Measurements from ENCODE around the gene TTBK2.

TTBK2 gene

DNA sequence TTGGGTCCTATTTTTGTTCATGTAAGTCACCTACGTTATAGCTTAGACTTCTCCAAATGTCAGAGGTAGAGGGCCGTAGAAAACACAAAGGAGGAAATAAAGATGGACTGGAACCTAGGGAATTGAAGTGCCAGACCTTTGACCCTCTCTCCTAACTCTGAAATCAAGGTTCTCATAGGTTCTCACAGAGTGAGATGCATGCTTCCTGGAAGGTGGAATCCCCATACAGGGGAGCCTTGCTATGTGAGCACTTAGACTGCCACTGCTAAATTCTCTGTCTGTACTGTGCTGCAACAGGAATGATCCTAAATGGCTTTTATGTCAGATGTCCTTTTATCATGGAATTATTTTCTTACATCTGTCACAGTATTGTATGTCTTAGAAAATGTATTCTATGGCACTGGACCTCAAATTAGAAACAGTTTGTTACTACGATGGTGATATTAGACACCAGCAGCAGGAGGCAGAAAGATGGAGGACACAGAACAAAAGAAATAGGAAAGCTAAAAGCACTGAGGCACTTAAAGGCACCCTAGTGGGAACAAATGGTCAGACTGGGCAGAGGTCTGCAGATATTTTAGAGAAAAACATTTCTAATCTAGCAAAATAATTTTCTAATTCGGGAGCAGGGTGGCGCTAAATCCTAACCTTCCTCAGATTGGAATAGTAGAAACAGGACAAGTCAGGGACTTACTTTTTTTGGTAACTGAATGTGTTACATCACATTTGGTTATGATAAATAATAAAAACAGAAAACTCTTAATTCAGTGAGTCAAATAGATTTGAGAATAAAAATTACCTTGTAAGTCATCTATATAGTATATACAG, 123.4 kb downstream of the TTBK2 start:
- Histone ChIP-seq H2AFZ (ENCODE audit: low read length) (no peak overlapping the region), H3K27ac (ENCODE audit: low read length) (no peak overlapping the region), H3K27me3 (replicated peaks; ENCODE audit: insufficient read depth, low read length) (no peaks in the 10 kb centered on the region), H3K36me3 (replicated peaks; ENCODE audit: insufficient read depth, low read length) (no peaks in the 10 kb centered on the region), H3K9me2 (replicated peaks; ENCODE audit: insufficient read depth, low read length) (no peaks in the 10 kb centered on the region), H3K9ac (ENCODE audit: low read length) (no peak overlapping the region), H3K4me2 (ENCODE audit: low read depth, low read length) (no peak overlapping the region), H3K4me1 (ENCODE audit: low read length) (no peaks in the 10 kb centered on the region), H3F3A (ENCODE audit: insufficient read depth, low read length) (no peaks in the 10 kb centered on the region), H3K79me2 (ENCODE audit: low read length) (no peaks in the 10 kb centered on the region), H3K4me3 (ENCODE audit: low read length) (no peak overlapping the region), H4K20me1 (ENCODE audit: insufficient read depth, low read length) (no peaks in the 10 kb centered on the region), H3K9me3 (replicated peaks; ENCODE audit: insufficient read depth, low read length) (no peaks in the 10 kb centered on the region)
- no peak for DNase-seq
- no peak for TF ChIP-seq EZH2 (optimal IDR thresholded peaks at IDR 0.05; ENCODE audit: low read depth, low read length)
- TF ChIP-seq EZH2phosphoT487 (IDR thresholded peaks at IDR 0.05; ENCODE audit: low read length), result no peak
- TF ChIP-seq, protein P1, sequence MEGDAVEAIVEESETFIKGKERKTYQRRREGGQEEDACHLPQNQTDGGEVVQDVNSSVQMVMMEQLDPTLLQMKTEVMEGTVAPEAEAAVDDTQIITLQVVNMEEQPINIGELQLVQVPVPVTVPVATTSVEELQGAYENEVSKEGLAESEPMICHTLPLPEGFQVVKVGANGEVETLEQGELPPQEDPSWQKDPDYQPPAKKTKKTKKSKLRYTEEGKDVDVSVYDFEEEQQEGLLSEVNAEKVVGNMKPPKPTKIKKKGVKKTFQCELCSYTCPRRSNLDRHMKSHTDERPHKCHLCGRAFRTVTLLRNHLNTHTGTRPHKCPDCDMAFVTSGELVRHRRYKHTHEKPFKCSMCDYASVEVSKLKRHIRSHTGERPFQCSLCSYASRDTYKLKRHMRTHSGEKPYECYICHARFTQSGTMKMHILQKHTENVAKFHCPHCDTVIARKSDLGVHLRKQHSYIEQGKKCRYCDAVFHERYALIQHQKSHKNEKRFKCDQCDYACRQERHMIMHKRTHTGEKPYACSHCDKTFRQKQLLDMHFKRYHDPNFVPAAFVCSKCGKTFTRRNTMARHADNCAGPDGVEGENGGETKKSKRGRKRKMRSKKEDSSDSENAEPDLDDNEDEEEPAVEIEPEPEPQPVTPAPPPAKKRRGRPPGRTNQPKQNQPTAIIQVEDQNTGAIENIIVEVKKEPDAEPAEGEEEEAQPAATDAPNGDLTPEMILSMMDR (IDR thresholded peaks at IDR 0.05; ENCODE audit: low read length), result no peak

DNA sequence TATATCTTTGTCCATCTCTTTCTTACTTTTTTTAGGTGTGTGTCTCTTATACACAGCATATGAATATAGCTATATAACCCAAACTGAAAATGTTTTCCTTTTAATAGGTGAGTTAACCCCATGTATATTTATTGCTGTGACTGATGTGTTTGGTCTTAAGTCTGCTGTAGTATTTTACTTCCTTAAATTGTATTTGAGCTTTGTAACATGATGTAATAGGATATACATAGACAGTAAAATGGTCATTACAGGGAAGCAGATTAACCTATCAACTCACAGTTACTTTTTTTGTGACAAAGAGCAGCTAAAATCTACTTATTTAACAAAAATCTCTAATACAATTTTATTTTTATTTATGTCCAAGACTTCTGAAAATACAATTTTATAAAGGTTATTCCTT, 131.9 kb downstream of the TTBK2 start:
- no peak for DNase-seq
- H3K9me2 ChIP-seq (replicated peaks; ENCODE audit: insufficient read depth, low read length), result no peaks in the 10 kb centered on the region
- no peaks in the 10 kb centered on the region for H3K79me2 ChIP-seq (ENCODE audit: low read length)
- no peak overlapping the region for H3K4me2 ChIP-seq (ENCODE audit: low read depth, low read length)
- H2AFZ ChIP-seq (ENCODE audit: low read length), result no peak overlapping the region
- H3K9me3 ChIP-seq (replicated peaks; ENCODE audit: insufficient read depth, low read length), result no peaks in the 10 kb centered on the region
- H3K9ac ChIP-seq (ENCODE audit: low read length), result no peak overlapping the region
- TF ChIP-seq, protein P1 (IDR thresholded peaks at IDR 0.05; ENCODE audit: low read length), result no peak
- TF ChIP-seq EZH2phosphoT487 (IDR thresholded peaks at IDR 0.05; ENCODE audit: low read length) (no peak), EZH2 (optimal IDR thresholded peaks at IDR 0.05; ENCODE audit: low read depth, low read length) (no peak)
- no peak overlapping the region for H3K4me3 ChIP-seq (ENCODE audit: low read length)
- no peak overlapping the region for H3K27ac ChIP-seq (ENCODE audit: low read length)
- H4K20me1 ChIP-seq (ENCODE audit: insufficient read depth, low read length), result no peaks in the 10 kb centered on the region
- no peaks in the 10 kb centered on the region for H3K27me3 ChIP-seq (replicated peaks; ENCODE audit: insufficient read depth, low read length)
- no peaks in the 10 kb centered on the region for H3K4me1 ChIP-seq (ENCODE audit: low read length)
- no peaks in the 10 kb centered on the region for H3K36me3 ChIP-seq (replicated peaks; ENCODE audit: insufficient read depth, low read length)
- H3F3A ChIP-seq (ENCODE audit: insufficient read depth, low read length), result no peaks in the 10 kb centered on the region

DNA sequence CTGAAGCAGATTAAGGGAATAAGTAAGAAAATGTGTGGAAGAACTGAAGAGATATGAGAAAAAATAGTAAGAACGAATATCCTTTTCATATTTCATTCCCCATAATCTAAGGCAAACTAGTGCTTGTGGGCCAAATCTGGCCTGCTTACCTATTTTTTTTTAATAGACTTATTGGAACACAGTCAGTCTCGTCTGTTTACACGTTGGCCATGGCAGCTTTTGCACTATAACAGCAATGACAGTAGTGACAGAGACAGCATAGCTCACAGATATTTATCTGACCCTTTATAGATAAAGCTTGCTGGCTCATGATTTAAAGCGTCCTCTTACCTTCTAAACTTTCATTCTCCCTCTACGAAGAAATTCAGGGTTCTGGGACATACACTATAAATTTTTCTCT, 133.6 kb downstream of the TTBK2 start:
- H3K4me1 ChIP-seq (ENCODE audit: low read length), result no peaks in the 10 kb centered on the region
- no peaks in the 10 kb centered on the region for H4K20me1 ChIP-seq (ENCODE audit: insufficient read depth, low read length)
- no peaks in the 10 kb centered on the region for H3F3A ChIP-seq (ENCODE audit: insufficient read depth, low read length)
- H3K27me3 ChIP-seq (replicated peaks; ENCODE audit: insufficient read depth, low read length), result no peaks in the 10 kb centered on the region
- no peaks in the 10 kb centered on the region for H3K9me3 ChIP-seq (replicated peaks; ENCODE audit: insufficient read depth, low read length)
- H3K36me3 ChIP-seq (replicated peaks; ENCODE audit: insufficient read depth, low read length), result no peaks in the 10 kb centered on the region
- no peaks in the 10 kb centered on the region for H3K79me2 ChIP-seq (ENCODE audit: low read length)
- H3K27ac ChIP-seq (ENCODE audit: low read length), result no peak overlapping the region
- no peaks in the 10 kb centered on the region for H3K9me2 ChIP-seq (replicated peaks; ENCODE audit: insufficient read depth, low read length)
- H3K9ac ChIP-seq (ENCODE audit: low read length), result no peak overlapping the region
- H2AFZ ChIP-seq (ENCODE audit: low read length), result no peak overlapping the region
- no peak overlapping the region for H3K4me3 ChIP-seq (ENCODE audit: low read length)
- H3K4me2 ChIP-seq (ENCODE audit: low read depth, low read length), result no peak overlapping the region
- TF ChIP-seq EZH2 (optimal IDR thresholded peaks at IDR 0.05; ENCODE audit: low read depth, low read length) (no peak), EZH2phosphoT487 (IDR thresholded peaks at IDR 0.05; ENCODE audit: low read length) (no peak)
- TF ChIP-seq, protein P1 (IDR thresholded peaks at IDR 0.05; ENCODE audit: low read length), result no peak
- DNase-seq, result no peak

Data from MM.1S (cell line).